Measurements from ENCODE around the gene PKD2L2. TPM values are rescaled to one million over a fixed set of nuclear protein-coding genes. Genes with fewer than 3 reads are reported as not detected.
"Not testable (repeated sequence)": the region's sequence is repeated elsewhere in the genome, so short reads cannot be mapped to it uniquely, and the experiment has no call there.

PKD2L2 gene
- total RNA-seq, 1 donor: not detected

GRCh38 chr5:137856916-137857862, 32.1 kb upstream of the PKD2L2 start:
- no peak overlapping the region for H3K4me3 ChIP-seq (ENCODE audit: low read depth, low read length)
- DNase-seq (ENCODE audit: low read depth): no peak
- TF ChIP-seq CTCF (IDR thresholded peaks at IDR 0.05; ENCODE audit: insufficient read depth, low read length): no peak

GRCh38 chr5:137858223-137858916, 30.9 kb upstream of the PKD2L2 start:
- no peak for TF ChIP-seq CTCF (IDR thresholded peaks at IDR 0.05; ENCODE audit: insufficient read depth, low read length)
- no peak overlapping the region for H3K4me3 ChIP-seq (ENCODE audit: low read depth, low read length)
- peak; percentile 60 for DNase-seq (ENCODE audit: low read depth)

GRCh38 chr5:137858954-137859353, 30.3 kb upstream of the PKD2L2 start:
- no peak for DNase-seq (ENCODE audit: low read depth)
- TF ChIP-seq CTCF (IDR thresholded peaks at IDR 0.05; ENCODE audit: insufficient read depth, low read length): no peak

GRCh38 chr5:137862251-137862650, 27.0 kb upstream of the PKD2L2 start:
- no peak for DNase-seq (ENCODE audit: low read depth)
- TF ChIP-seq CTCF (IDR thresholded peaks at IDR 0.05; ENCODE audit: insufficient read depth, low read length): no peak
- no peak overlapping the region for H3K4me3 ChIP-seq (ENCODE audit: low read depth, low read length)

More at GRCh38 chr5:137858954-137859353, 30.3 kb upstream of the PKD2L2 start:
- H3K4me3 ChIP-seq (ENCODE audit: low read depth, low read length): no peak overlapping the region

GRCh38 chr5:137863653-137864052, 25.6 kb upstream of the PKD2L2 start:
- DNase-seq (ENCODE audit: low read depth); H3K4me3 ChIP-seq (ENCODE audit: low read depth, low read length): not testable (repeated sequence)

GRCh38 chr5:137866541-137867388, 22.5 kb upstream of the PKD2L2 start:
- no peak overlapping the region for H3K4me3 ChIP-seq (ENCODE audit: low read depth, low read length)
- no peak for TF ChIP-seq CTCF (IDR thresholded peaks at IDR 0.05; ENCODE audit: insufficient read depth, low read length)
- DNase-seq (ENCODE audit: low read depth): no peak
